Measurements from ENCODE around the gene GRK5.

Gene GRK5

DNA sequence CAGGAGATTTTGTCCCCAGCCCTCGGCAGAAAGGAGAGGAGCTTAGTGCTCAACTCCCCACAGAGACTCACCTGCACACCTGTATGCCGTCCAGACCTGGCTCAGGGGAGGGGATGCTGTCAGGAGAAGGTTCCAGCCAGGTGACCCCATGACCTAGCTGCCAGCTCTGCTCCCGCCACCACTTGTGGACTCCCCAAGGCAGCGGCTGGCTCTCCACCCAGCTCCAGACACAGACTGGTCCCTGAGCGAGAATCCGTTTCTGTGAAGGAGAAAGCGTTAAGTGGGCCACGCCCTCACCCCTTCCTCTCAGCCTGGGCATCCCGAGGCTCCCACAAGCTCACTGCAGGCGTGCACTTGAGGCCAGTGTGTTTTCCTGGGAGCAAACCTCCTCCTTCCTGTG lies 258.7 kb downstream of the GRK5 start:
- no peak for DNase-seq

DNA sequence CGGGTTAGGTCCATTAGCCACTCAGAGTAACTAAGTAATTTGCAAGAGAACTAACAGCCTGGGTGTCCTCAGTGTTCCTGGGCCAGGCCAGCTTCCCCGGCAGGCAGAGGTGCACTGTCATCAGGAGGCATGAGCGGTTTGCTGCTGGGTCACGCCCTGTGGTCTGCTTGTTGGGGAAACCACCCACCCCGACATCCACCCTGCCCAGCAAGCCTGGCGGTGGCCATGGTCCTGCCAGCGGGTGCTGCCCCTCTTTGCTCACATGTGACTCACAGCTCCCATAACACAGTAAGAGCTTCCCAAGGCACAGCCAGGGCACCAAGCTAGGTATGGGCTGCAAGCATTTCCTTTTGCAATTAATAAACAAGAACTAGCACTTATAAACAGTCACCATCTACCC lies 259.3 kb downstream of the GRK5 start:
- DNase-seq: no peak

DNA sequence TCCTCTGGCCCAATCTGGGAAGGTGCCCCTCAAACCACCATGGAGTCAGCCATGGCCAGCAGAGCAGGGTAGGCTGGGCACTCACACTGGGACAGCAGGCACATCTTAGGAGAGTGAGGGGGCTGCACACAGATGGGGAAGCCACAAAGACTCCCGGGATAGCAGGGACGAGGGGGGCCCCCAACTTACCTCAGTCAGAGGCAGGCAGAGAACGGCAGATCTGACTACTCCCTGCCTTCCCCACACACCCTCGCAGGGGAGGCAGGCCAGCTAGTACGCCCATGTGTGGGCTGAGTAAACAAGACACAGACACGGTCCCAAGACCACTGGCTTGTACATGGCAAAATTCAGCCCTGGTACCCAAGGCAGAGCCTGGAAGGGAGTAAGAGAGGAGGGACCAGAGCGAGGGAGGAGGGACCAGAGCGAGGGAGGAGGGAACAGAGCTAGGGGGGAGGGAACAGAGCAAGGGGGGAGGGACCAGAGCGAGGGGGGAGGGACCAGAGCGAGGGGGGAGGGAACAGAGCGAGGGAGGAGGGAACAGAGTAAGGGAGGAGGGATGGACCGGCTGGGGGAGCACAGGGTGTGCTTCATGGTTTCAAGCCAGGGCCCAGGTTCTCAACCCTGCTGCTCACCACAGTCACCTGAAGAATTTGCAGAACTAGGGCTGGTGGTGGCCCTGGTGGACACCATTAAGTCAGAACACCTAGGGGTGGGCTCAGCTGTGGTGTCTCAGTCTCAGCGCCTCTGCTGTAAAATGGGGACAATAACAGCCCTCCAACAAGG lies 261.4 kb downstream of the GRK5 start:
- no peak for DNase-seq

DNA sequence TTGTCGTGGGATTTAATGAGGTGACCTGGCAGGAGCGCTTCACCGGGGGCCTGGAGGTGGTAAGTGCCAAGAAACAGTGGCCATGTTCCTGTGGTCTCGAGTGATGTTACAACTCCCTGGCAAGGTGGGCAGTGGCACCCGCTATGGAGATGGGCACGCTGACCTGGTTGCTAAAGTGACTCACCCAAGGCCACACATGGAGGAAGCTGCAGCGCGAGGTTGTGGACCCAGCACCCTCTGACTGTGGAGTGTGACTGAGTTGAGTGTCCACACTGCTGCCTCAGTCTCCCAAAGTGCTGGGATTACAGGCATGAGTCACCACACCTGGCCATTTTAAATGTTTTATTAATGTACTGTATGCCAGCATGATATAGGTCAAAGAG lies 261.9 kb downstream of the GRK5 start:
- no peak for DNase-seq

DNA sequence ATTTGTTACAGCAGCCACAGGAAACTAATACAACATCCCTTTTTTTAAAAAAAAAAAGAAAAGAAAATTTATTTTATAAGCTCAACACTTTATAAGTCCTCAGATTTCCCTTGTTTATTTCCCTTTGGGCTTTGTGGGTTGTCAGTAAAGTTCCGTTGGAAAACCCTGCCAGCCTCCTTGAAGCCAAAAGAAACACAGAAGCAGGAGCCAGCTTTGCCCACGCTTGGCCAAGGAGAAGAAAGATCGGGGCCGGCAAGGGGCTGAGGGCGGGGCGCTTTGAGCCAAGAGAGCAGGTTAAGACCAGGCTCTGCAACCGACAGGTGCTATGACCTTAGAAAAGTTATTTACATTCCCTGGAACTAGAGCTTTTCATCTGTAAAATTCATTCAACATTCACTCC lies 262.5 kb downstream of the GRK5 start:
- no peak for DNase-seq

DNA sequence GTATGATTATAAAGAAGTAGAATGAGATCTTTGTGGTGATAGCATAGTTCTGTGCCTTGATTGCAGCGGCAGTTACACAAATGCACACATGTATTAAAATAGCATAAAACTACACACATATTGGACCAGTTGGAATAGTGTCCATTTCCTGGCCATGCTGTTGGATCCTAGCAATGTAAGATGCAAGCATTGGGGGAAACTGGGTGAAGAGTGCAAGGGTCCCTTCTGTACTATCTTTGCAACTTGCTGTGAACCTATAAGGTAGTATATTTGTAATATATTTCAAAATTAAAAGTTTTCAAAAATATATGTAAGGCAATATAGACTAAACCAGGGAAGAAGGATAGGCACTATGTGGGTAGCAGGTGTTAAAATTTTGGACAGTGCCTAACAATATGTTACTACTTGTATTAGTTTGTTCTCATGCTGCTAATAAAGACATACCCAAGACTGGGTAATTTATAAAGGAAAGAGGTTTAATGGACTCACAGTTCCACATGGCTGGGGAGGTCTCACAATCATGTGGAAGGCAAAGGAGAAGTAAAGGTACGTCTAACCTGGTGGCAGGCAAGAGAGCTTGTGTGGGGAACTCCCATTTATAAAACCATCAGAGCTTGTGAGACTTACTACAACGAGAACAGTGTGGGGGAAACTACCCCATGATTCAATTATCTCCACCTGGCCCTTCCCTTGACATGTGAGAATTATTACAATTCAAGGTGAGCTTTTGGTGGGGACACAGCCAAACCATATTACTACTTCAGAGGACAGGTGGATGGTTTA lies 263.7 kb downstream of the GRK5 start:
- DNase-seq: no peak

DNA sequence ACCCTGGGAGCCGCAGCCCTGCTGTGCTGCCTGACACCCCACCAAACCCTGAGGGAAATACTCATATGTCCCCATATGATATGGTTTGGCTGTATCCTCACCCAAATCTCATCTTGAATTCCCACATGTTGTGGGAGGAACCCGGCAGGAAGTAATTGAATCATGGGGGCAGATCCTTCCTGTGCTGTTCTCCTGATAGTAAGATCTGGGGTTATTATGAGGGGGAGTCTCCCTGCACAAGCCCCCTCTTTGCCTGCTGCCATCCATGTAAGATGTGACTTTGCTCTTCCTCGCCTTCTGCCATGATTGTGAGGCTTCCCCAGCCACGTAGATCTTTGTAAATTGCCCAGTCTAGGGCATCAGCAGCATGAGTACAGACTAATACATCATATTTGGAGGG lies 266.4 kb downstream of the GRK5 start:
- DNase-seq: no peak

DNA sequence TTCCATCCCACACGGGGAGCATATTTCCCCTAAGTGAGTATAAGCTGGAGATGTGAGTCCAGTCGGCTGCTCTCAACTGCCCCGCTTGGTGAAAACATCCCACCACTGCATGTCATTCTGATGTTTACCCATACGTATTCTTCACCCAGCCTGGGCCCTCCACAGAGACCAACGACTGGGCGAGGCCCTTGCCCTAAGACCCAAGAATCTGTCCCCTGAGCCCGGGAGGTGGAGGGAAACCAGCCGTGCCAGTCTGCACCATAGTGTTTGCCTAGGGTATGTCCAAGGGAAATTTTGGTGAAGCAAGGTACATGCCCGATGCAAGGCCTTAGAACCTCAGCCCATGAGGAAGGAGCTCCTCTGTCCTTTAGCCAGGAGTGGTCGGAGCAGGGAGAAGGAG lies 267.2 kb downstream of the GRK5 start:
- no peak for DNase-seq

DNA sequence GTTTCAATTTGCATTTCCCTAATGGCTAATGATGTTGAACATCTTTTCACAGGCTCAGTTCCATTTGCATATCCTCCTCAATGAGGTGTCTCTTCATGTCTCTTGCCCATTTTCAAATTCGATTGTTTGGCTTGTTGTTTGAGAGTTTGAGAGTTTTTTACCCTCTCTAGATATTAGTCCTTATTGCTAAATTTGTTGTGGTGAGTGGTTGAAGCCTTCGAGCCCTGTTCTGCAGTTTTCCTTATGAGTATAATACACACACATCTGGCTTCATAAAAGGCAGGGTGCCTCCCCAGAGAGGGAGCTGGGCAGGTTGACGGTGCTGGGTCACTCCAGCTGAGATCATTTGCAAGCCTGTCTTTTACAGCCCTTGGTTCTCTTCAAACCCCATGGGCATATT lies 270.1 kb downstream of the GRK5 start:
- no peak for DNase-seq

DNA sequence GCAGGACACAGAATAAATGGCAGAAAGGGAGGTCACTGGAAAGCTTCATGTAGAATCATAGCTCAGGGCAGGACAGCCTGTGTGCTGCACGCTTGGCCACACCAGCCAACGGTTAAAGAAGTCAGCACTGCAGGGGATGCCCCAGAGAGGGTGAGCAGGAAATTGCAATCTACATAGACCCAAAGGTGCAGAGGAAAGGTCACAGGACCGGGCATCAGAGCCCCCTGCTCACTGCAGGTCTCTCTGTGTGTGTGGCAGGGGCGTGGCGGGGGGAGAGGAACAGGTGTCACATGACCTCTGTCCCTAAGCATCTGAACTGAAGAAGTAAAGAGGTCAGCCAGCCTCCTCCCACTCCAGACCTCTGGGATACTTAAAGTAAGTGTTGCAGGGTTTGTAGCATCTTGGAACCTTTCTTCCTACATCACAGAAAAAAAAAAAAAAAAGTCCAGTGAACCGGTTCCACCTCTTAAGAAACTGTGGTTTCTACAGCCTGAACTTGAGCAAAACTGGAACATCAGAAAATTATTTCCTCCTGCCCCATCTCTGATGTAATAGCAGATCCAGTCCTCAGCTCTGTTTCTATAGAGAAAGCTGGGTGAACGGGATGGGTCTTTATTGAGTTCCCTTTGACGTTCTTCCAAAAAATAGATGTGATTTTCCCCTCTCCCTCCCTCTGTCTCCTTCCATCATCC lies 270.9 kb downstream of the GRK5 start:
- DNase-seq: no peak

DNA sequence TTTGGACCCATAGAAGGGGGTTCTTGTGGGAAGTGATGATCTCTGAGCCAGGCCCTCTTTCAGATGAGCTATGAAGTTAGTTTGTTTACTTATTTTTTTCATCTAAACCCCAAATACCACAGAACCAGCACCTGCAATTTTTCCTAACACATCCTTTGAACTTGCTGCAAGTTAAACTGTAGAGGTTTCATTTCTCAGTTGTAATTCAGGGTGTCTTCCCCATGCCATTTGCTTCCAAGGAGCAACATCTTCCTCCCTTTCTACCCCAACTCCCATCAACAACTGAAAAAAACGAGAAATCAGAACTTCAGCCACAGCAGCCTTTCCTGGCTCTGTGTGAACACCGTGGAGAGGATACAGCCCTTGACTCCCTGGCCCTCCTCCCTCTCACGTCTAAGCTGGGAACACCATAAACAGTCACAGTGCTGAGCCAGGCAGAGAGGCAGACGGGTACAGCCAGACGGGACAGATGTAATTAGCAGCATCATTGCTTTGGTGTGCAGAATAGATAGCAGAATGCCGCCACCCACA lies 271.5 kb downstream of the GRK5 start:
- DNase-seq: no peak

DNA sequence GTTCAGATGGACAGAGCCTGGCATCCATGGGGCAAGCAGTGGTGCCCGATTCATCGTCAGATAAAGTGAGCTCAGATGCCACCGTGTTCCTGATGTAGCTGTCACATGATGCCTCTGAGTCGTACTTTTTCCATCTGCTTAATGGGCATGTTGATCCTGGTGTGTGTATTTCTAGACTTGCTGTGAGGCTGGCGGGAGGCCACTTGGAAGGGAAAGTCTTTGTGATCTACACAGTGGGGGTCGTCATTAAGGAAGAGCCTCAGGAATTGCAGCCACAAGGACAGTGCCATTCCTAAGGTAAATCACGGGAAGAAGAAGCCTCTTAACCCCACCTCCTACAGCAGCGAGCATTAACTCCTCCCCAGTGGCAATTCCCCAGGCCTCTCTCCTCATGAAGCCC lies 272.2 kb downstream of the GRK5 start:
- DNase-seq: no peak

DNA sequence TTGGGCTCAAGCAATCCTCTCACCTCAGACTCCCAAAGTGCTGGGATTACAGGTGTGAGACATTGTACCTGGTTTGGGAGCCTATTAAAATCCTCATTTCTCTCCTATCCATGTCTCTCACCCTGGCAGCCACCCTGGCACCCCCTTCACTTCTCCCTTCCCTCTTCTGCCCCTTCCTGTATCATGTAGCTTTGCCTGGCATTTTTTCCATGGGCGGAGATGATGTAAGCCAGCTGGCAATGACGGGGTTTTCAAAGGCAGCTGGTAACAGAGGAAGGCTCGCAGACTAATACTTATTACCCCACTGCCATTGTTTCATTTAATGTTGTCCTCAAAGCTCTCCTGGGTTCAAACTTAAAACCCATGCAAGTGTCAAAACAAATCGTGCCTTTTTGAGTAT lies 273.3 kb downstream of the GRK5 start:
- no peak for DNase-seq

DNA sequence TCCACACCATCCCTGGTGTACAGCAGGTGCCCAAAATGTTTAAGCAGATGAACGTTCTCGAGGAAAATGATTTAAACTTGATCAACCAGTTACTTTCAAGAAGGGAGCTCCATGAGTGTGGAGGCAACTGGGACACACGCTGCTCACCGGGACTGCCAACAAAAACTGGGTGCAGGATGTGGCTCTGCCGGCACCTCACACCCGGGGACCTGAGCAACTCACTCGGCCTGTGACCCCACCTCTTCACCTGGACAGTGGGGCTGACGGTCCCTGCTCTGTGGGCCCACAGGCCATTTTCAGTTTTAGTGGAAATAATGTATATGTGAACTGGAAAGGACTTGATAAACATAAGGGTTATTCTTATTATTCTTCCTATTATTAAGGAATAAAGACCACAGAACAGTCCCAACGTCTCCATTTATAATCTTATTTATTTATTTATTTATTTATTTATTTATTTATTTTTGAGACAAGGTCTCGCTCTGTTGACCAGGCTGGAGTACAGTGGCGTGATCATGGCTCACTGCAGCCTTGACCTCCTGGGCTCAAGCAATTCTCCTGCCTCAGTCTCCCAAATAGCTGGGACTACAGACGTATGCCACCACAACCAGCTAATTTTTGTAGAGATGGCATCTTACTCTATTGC lies 274.5 kb downstream of the GRK5 start:
- no peak for DNase-seq

DNA sequence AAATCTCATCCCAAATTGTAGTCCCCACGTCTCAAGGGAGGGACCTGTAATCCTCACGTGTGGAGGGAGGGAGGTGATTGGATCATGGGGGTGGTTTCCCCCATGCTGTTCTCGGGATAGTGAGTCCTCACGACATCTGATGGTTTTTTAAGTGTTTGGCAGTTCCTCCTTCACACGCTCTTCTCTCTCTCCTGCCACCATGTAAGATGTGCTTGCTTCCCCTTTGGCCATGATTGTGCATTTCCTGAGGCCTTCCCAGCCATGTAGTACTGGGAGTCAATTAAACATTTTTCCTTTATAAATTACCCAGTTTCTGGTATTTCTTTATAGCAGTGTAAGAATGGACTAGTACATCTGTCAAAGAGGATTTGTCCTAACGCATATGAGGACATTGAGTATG lies 275.6 kb downstream of the GRK5 start:
- DNase-seq: no peak

DNA sequence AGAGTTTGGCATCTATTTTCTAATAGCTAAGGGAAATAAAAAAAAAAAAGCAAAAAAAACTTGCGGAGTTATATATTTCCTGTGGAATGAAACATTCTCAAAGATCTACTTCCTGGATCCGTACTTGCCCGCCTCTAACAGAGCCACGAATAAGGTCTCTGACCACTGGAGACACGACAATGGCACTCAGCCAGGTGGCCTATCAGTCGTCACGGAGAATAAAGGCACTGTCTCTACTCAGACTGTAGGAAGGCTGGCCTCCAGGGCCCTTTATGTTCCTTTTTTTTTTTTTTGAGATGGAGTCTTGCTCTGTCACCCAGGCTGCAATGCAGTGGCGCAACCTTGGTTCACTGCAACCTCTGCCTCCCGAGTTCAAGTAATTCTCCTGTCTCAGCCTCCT lies 276.5 kb downstream of the GRK5 start:
- no peak for DNase-seq

DNA sequence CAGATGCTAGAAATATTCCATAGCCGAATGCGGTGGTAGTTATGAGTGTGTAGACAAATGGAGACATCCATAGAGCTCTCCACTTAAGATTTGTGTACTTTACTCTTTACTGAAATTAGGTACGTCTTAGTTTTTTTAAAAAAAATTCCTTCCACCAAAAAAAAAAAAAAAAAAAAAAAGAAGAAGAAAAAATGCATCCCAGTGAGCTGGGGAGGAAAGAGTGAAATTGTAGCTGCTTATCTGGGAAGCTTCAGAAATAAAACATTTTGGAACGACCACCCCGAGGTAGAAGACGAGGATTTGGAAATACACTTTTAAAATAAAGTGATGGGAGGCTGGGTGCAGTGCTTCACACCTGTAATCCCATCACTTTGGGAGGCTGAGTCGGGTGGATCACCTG lies 281.3 kb downstream of the GRK5 start:
- no peak for DNase-seq

DNA sequence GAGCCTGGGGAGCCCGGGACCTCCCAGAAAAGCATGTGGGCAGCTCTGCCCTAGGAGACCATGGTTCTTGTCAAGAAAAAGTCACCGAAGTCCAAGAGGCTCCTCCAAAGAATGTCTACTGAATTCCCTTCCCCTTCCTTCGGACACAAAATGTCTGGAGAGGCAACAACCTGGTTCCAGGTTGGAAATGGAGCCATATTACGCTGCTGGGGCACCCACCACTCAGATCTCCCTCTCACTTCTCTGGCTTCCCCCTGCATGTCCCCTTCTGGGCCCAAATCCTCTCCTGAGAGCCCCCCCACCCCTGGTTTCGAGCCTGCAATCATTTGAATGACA lies 282.6 kb downstream of the GRK5 start:
- no peak for DNase-seq

DNA sequence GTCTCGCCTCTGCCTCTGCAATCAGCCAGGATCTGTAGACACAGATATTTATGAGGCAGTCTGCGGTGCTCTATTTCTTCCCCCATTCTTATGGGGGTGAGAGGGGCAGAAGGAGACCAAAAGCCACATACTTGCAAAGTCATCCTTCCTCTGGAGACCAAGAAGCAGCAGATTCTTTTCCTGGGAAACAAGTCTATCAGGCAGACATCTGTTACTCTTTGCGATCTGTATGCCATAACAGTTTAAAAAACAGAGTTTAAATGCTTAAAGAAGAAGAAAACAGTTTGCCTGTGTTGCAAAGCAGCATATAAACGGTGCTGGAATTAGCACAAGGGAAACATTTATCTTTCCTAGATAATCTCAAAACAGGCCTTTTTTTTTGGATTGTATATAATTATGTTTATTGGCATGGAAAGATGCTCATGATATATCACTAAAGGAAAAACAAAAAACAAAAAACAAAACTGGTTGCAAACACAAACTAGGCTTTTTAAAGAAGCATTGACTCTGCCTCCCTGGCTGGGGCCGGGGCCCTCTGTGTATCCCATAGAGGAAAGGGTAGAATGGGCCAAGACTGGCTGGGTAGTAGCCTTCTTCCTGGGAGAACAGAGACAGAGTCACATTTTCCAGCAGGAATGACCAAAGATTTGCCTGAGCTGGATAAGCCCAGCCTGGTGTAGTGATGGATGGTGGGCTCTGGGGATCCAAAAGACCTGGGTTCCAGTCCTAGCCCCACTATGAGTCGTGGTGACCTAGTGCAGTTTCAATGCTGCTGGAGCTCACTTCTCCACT lies 284.8 kb downstream of the GRK5 start:
- no peak for DNase-seq

DNA sequence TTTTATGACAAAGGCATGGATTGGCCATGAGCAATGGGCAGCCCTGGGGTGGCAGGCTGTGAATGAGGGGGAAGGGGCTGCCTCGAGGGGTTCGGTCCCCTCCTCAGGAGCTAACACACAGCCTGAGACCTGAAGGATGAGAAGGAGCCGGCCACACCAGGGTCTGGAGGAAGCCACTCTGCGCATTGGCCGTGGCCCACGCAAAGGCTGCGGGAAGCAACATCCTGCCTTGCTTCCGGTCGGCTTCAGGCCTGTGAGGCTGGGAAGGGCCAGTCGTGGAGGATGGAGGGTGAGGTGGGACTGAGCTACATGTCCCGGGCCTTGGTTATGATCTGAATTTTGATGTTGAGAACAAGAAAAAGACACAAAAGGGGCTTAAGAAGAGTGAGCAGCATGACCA lies 285.8 kb downstream of the GRK5 start:
- DNase-seq: no peak

DNA sequence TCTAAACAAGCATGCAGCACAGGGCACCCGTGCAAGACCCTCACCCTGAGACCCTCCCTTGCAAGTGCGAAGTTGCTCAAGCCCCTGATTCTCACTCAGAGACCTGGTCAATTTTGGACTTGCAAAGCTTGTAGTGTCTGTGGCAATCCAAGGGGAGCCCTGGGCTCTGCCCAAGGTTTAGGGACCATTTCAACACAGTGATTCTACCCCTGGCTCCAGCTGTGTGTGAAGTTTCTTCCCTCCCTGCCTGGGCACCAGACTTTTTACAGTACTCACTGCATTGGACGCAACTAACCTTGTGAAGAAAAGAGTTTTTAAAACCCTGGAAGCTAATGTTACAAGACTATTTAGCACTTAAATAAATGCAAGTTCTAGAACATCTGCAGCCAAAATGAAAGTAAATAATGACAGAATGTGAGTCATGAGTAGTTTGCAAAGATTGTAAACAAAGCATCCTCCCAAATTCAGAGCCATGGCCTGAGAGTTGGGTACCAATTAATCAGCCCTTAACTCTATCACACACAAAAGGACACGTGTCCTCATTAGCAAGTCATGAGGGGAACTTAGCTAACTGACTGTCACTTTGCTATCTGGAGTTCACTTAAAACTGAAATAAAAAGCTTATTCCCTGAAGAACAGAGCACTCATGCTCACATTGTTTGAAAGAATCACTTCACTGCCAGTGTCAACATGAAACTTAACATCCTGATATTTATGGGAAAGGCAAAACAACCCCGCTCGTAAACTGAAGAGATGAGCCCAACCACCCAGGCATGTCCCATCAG lies 287.1 kb downstream of the GRK5 start:
- DNase-seq: no peak

DNA sequence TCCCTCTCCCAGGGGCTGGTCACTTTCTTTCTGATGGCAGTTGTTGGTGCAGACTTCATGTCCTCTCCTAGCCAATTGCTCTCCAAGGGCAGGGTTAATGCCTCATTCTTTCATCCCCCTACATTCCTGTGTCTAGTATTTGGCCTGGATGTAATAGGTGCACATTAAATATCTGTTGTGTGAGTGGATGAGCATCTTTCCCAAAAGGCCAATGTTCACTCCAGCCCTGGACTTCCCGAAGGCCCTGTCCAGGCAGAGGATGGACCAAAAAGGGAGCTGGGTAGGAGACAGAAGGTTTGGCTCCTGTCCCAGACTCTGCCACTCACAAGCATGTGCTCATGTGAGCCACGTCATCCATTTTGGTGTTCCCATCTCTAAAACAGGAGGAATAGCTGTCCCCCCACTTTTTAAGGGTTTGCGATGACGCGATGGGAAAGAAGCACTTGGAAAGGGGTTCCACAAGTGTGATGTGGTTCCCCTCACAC lies 287.7 kb downstream of the GRK5 start:
- DNase-seq: no peak

Measured in stimulated activated CD4-positive, alpha-beta T cell treated with anti-CD3 and anti-CD28 coated beads, Interleukin-4, amount 100 ng/mL, for 4 hours (primary cell).